HepG2 (cell line): ENCODE results near the gene CXXC5. TPM values are rescaled to one million over a fixed set of nuclear protein-coding genes. Genes with fewer than 3 reads are reported as not detected.

Experiments used
- ATAC-seq: fragments of 200-7000 bp; cut with Tn5 transposase; 3 replicates; pipeline ENCODE4 v1.9.1; 2020; ENCODE audit warnings: mild to moderate bottlenecking, moderate library complexity
- BruUV-seq: library from RNA; stranded (reverse); fragments of 400-500 nt; replicated peaks from 2 replicates; lab custom pipeline; 2021; lab: Mats Ljungman, UMichigan
- CTCF ChIA-PET: fragments of 300-600 bp; formaldehyde crosslinking; extraction: SDS; loops from one replicate; lab custom pipeline; 2021; ENCODE audit warnings: low total read pairs, inconsistent platforms, low intra/inter-chr PET ratio; lab: Yijun Ruan, JAX
- POLR2A ChIA-PET: fragments of 350-600 bp; sonication (Branson Sonifier 250); formaldehyde crosslinking; loops from one replicate; lab custom pipeline; 2020; ENCODE audit warnings: antibody characterized with exemption, inconsistent platforms; lab: Yijun Ruan, JAX
- DNase-seq: peaks from one replicate; pipeline ENCODE4 v3.0.0-alpha.2; 2015; ENCODE audit warnings: low spot score
- FAIRE-seq: peaks from 3 replicates; lab custom pipeline; 2011; peaks lifted over from hg19 to GRCh38; lab: Jason Lieb, UNC
- H2AFZ ChIP-seq: one replicate; pipeline ENCODE4 v1.6.1; 2011; ENCODE audit warnings: low read length, inconsistent platforms
- H3K27ac ChIP-seq: fragments of 300-600 bp; 3 replicates; pipeline ENCODE4 v1.8.0; 2011; ENCODE audit warnings: mixed run types, mild to moderate bottlenecking, mixed read lengths, low read length, inconsistent platforms; ENCODE audit not compliant: insufficient read depth; ENCODE audit errors: extremely low read length
- H3K27me3 ChIP-seq, 2 experiments: fragments of 200-600 bp in 1 of 2; 2 replicates in 1 of 2; 3 replicates in 1 of 2; pipeline versions ENCODE4 v1.6.0 to v1.8.0; 2011; ENCODE audit warnings: low read length in 2 of 2, mild to moderate bottlenecking in 2 of 2, moderate library complexity in 2 of 2, inconsistent platforms in 1 of 2; ENCODE audit not compliant: insufficient read depth in 2 of 2, control insufficient read depth in 1 of 2
- H3K36me3 ChIP-seq, 2 experiments: fragments of 200-600 bp in 1 of 2; replicated peaks in 1 of 2; 2 replicates in 1 of 2; 3 replicates in 1 of 2; pipeline versions ENCODE4 v1.5.1 to v1.8.0; 2011; ENCODE audit warnings: low read length in 2 of 2, inconsistent platforms in 1 of 2; ENCODE audit not compliant: insufficient read depth in 2 of 2, control insufficient read depth in 1 of 2
- H3K4me1 ChIP-seq: 2 replicates; pipeline ENCODE4 v1.5.1; 2012; ENCODE audit warnings: low read length, inconsistent platforms; ENCODE audit not compliant: insufficient read depth
- H3K4me2 ChIP-seq: 2 replicates; pipeline ENCODE4 v1.6.0; 2011; ENCODE audit warnings: low read depth, low read length, inconsistent platforms
- H3K4me3 ChIP-seq, 3 experiments: fragments of 200-600 bp in 1 of 3; sonication (generic), shearing (Covaris generic) in 1 of 3; replicated peaks in 1 of 3; 2 replicates each; pipeline ENCODE4 v1.5.1; 2011 to 2016; ENCODE audit warnings: low read length in 3 of 3, inconsistent platforms in 2 of 3, low read depth in 2 of 3, mild to moderate bottlenecking in 2 of 3, control low read depth in 1 of 3, mixed read lengths in 1 of 3; ENCODE audit not compliant: insufficient read depth in 1 of 3
- H3K79me2 ChIP-seq: one replicate; pipeline ENCODE4 v1.6.1; 2011; ENCODE audit warnings: low read length, inconsistent platforms; ENCODE audit not compliant: insufficient read depth
- H3K9ac ChIP-seq: 2 replicates; pipeline ENCODE4 v1.6.0; 2011; ENCODE audit warnings: mild to moderate bottlenecking, low read depth, low read length, inconsistent platforms; ENCODE audit not compliant: insufficient read depth
- H3K9me3 ChIP-seq: 2 replicates; pipeline ENCODE4 v1.5.1; 2012; ENCODE audit warnings: mild to moderate bottlenecking, low read length
- H4K20me1 ChIP-seq: 2 replicates; pipeline ENCODE4 v1.6.0; 2011; ENCODE audit warnings: inconsistent platforms, mild to moderate bottlenecking, low read length, moderate library complexity; ENCODE audit not compliant: insufficient read depth
- CEBPB ChIP-seq: IDR thresholded peaks from 2 replicates; pipeline ENCODE4 v1.6.1; 2011; ENCODE audit warnings: low read depth, low read length, improper control_type of control experiment, borderline replicate concordance
- CEBPG ChIP-seq: IDR thresholded peaks from 2 replicates; pipeline ENCODE4 v1.6.1; 2016
- FOSL2 ChIP-seq: sonication (generic); formaldehyde crosslinking; IDR thresholded peaks from 2 replicates; pipeline ENCODE4 v1.4.0; 2020; ENCODE audit warnings: missing genetic modification reagents
- HDAC2 ChIP-seq: sonication (generic); formaldehyde crosslinking; IDR thresholded peaks from 2 replicates; pipeline ENCODE4 v1.4.0; 2020; ENCODE audit warnings: missing genetic modification reagents
- HDAC6 ChIP-seq: fragments of 200-600 bp; sonication (generic); IDR thresholded peaks from 2 replicates; pipeline ENCODE4 v1.7.0; 2017; ENCODE audit warnings: mild to moderate bottlenecking, antibody characterized with exemption, low read length, low read depth
- HNF4G ChIP-seq, 2 experiments: sonication (generic) in 1 of 2; formaldehyde crosslinking in 1 of 2; IDR thresholded peaks; 2 replicates each; pipeline versions ENCODE4 v1.4.0 to v1.6.1; 2011 to 2020; ENCODE audit warnings: borderline replicate concordance in 2 of 2, low read depth in 2 of 2, mild to moderate bottlenecking in 2 of 2, low read length in 1 of 2, missing genetic modification reagents in 1 of 2, moderate library complexity in 1 of 2
- KLF9 ChIP-seq: IDR thresholded peaks from 2 replicates; pipeline ENCODE4 v1.6.1; 2016; ENCODE audit warnings: low read depth
- MAZ ChIP-seq, 2 experiments: sonication (generic) in 1 of 2; formaldehyde crosslinking in 1 of 2; IDR thresholded peaks; 2 replicates each; pipeline versions ENCODE4 v1.5.0 to v1.6.1; 2012 to 2020; ENCODE audit warnings: low read depth in 2 of 2, mild to moderate bottlenecking in 2 of 2, borderline replicate concordance in 1 of 2, improper control_type of control experiment in 1 of 2, low read length in 1 of 2, missing genetic modification reagents in 1 of 2, moderate library complexity in 1 of 2
- MED1 ChIP-seq: sonication (generic); formaldehyde crosslinking; IDR thresholded peaks from 2 replicates; pipeline ENCODE4 v1.4.0; 2020; ENCODE audit warnings: missing genetic modification reagents
- NR1H2 ChIP-seq: sonication (generic); formaldehyde crosslinking; IDR thresholded peaks from 2 replicates; pipeline ENCODE4 v1.8.1; 2022; ENCODE audit warnings: low read depth, missing genetic modification reagents, borderline replicate concordance
- PAX8 ChIP-seq: sonication (generic); formaldehyde crosslinking; IDR thresholded peaks from 2 replicates; pipeline ENCODE4 v1.8.0; 2022; ENCODE audit warnings: mild to moderate bottlenecking, missing genetic modification reagents, borderline replicate concordance
- POGZ ChIP-seq: sonication (generic); formaldehyde crosslinking; IDR thresholded peaks from 2 replicates; pipeline ENCODE4 v1.4.0; 2020; ENCODE audit warnings: mild to moderate bottlenecking, missing genetic modification reagents
- RCOR2 ChIP-seq: IDR thresholded peaks from 2 replicates; pipeline ENCODE4 v1.6.1; 2016; ENCODE audit warnings: missing biosample characterization, missing genetic modification reagents
- RNF2 ChIP-seq: fragments of 450-650 bp; conservative IDR thresholded peaks from 2 replicates; pipeline ENCODE4 v1.6.1; 2016; ENCODE audit warnings: low read depth
- SMAD1 ChIP-seq: sonication (generic); formaldehyde crosslinking; IDR thresholded peaks from 2 replicates; pipeline ENCODE4 v1.4.0; 2020; ENCODE audit warnings: missing genetic modification reagents, low read depth, mild to moderate bottlenecking, borderline replicate concordance
- TEAD2 ChIP-seq: sonication (generic); formaldehyde crosslinking; IDR thresholded peaks from 2 replicates; pipeline ENCODE4 v1.9.0; 2021; ENCODE audit warnings: missing genetic modification reagents
- TP53 ChIP-seq: sonication (generic); formaldehyde crosslinking; conservative IDR thresholded peaks from 2 replicates; pipeline ENCODE4 v1.4.0; 2020; ENCODE audit warnings: missing genetic modification reagents
- ZMYM3 ChIP-seq: sonication (generic); formaldehyde crosslinking; IDR thresholded peaks from 2 replicates; pipeline ENCODE4 v1.5.1; 2020; ENCODE audit warnings: mild to moderate bottlenecking, missing genetic modification reagents
- ZNF629 ChIP-seq: sonication (generic); formaldehyde crosslinking; conservative IDR thresholded peaks from 2 replicates; pipeline ENCODE4 v1.5.0; 2020; ENCODE audit warnings: missing genetic modification reagents
- WGBS: methylation state at CpG from one replicate; pipeline ENCODE4 v1.1.6; 2017; ENCODE audit warnings: low lambda C conversion rate; 5-methylcytosine and 5-hydroxymethylcytosine counted together
- in situ Hi-C: cut with HindIII; loops from 2 replicates; pipeline ENCODE4 v1.10.0; 2017; ENCODE audit warnings: low pct_unique_long_range_greater_than_20kb; ENCODE audit not compliant: extremely low pct_ligation_motif_present
- intact Hi-C: fragments of 100-400 bp; cut with micrococcal nuclease; formaldehyde crosslinking; loops from one replicate; pipeline ENCODE4 v1.10.0; 2022; ENCODE audit not compliant: unreplicated experiment
- polyA plus RNA-seq, 8 experiments: library from polyadenylated mRNA; depleted of rRNA in 3 of 8; stranded (reverse) in 7 of 8; unstranded in 1 of 8; fragments of >200 nt; fragmentation: Illumina TruSeq in 4 of 8; extraction: Trizol in 4 of 8; gene quantifications; 2 replicates each; pipeline versions ENCODE4 v1.2.1 to v1.2.3, GENCODE V29; 2011 to 2016; ENCODE audit warnings: low read depth in 4 of 8, missing spikeins in 1 of 8, mixed read lengths in 1 of 8; ENCODE audit not compliant: insufficient read depth in 1 of 8
- total RNA-seq, 5 experiments: library from RNA; depleted of rRNA; stranded (reverse); fragments of >200 nt; fragmentation: Illumina TruSeq; extraction: Trizol; gene quantifications; 2 replicates each; pipeline ENCODE4 v1.2.3, GENCODE V29; 2016; ENCODE audit warnings: low read depth in 1 of 5
- TF ChIP-seq, protein P1 (sequence below): sonication (generic); formaldehyde crosslinking; IDR thresholded peaks from 2 replicates; pipeline ENCODE4 v1.4.0; 2020; ENCODE audit warnings: missing genetic modification reagents
- TF ChIP-seq, protein P2 (sequence below): sonication (generic); formaldehyde crosslinking; IDR thresholded peaks from 2 replicates; pipeline ENCODE4 v1.4.0; 2020; ENCODE audit warnings: missing genetic modification reagents, borderline replicate concordance

CXXC5 gene
- total and polyA plus RNA-seq, 2 of the 13 experiments (the other 11 are each of a cell fraction or from before 2014, with no cell fraction given) = 32.3 to 33.0 TPM

- Histone ChIP-seq H3K4me1 (peaks cover 82% of the 10 kb centered on the region), H2AFZ (no peak overlapping the region), H3K27ac (no peak overlapping the region), H3K4me3 (no peak overlapping the region), H3K36me3 (no peaks in the 10 kb centered on the region), H3K9me3 (no peaks in the 10 kb centered on the region), H3K9ac (no peak overlapping the region), H4K20me1 (no peaks in the 10 kb centered on the region), H3K79me2 (no peaks in the 10 kb centered on the region), H3K27me3 (no peaks in the 10 kb centered on the region), H3K4me2 (no peak overlapping the region)
- no peak for ATAC-seq
- 0% methylated on average over 1 of the region's 1 CpG for WGBS
- in situ Hi-C loops = no loop called here
- CTCF ChIA-PET = no interaction called here
- POLR2A ChIA-PET = no interaction called here
- no peak for DNase-seq
- no TSS peak for BruUV-seq
- intact Hi-C loops = loop anchor here (5.0 kb wide), 2 partner anchors 38 to 73 kb away; no protein-coding TSS in a partner anchor
- peak; percentile 12 for FAIRE-seq
- TF ChIP-seq ZNF629 (CRISPR knock-in tag) (peak; percentile 96), HNF4G (IDR thresholded peaks at IDR 0.05; ENCODE audit: borderline replicate concordance, low read depth, low read length) (peak; percentile 79), HNF4G (CRISPR knock-in tag; IDR thresholded peaks at IDR 0.05; ENCODE audit: borderline replicate concordance, low read depth) (no peak), NR1H2 (CRISPR knock-in tag) (no peak), RNF2 (no peak), PAX8 (CRISPR knock-in tag) (no peak), TP53 (no peak), POGZ (CRISPR knock-in tag) (no peak), ZMYM3 (CRISPR knock-in tag) (peak; percentile 65), FOSL2 (CRISPR knock-in tag) (no peak), TEAD2 (no peak), SMAD1 (CRISPR knock-in tag) (0 out of 2 replicates have a peak, but pooled peaks have one; percentile 19), HDAC6 (no peak), CEBPB (peak; percentile 53; the same call in 1 of the 2 replicates), MED1 (0 out of 2 replicates have a peak, but pooled peaks have one; percentile 14), KLF9 (CRISPR knock-in tag) (no peak), MAZ (IDR thresholded peaks at IDR 0.05; ENCODE audit: borderline replicate concordance, low read depth, low read length) (no peak), MAZ (CRISPR knock-in tag; IDR thresholded peaks at IDR 0.05; ENCODE audit: low read depth) (0 out of 2 replicates have a peak, but pooled peaks have one; percentile 36), HDAC2 (CRISPR knock-in tag) (0 out of 2 replicates have a peak, but pooled peaks have one; percentile 25), CEBPG (CRISPR knock-in tag) (peak; percentile 56; the same call in 1 of the 2 replicates), RCOR2 (CRISPR knock-in tag) (peak; percentile 75; the same call in 1 of the 2 replicates)
- TF ChIP-seq, protein P1, sequence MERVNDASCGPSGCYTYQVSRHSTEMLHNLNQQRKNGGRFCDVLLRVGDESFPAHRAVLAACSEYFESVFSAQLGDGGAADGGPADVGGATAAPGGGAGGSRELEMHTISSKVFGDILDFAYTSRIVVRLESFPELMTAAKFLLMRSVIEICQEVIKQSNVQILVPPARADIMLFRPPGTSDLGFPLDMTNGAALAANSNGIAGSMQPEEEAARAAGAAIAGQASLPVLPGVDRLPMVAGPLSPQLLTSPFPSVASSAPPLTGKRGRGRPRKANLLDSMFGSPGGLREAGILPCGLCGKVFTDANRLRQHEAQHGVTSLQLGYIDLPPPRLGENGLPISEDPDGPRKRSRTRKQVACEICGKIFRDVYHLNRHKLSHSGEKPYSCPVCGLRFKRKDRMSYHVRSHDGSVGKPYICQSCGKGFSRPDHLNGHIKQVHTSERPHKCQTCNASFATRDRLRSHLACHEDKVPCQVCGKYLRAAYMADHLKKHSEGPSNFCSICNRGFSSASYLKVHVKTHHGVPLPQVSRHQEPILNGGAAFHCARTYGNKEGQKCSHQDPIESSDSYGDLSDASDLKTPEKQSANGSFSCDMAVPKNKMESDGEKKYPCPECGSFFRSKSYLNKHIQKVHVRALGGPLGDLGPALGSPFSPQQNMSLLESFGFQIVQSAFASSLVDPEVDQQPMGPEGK = peak; percentile 73
- TF ChIP-seq, protein P2, sequence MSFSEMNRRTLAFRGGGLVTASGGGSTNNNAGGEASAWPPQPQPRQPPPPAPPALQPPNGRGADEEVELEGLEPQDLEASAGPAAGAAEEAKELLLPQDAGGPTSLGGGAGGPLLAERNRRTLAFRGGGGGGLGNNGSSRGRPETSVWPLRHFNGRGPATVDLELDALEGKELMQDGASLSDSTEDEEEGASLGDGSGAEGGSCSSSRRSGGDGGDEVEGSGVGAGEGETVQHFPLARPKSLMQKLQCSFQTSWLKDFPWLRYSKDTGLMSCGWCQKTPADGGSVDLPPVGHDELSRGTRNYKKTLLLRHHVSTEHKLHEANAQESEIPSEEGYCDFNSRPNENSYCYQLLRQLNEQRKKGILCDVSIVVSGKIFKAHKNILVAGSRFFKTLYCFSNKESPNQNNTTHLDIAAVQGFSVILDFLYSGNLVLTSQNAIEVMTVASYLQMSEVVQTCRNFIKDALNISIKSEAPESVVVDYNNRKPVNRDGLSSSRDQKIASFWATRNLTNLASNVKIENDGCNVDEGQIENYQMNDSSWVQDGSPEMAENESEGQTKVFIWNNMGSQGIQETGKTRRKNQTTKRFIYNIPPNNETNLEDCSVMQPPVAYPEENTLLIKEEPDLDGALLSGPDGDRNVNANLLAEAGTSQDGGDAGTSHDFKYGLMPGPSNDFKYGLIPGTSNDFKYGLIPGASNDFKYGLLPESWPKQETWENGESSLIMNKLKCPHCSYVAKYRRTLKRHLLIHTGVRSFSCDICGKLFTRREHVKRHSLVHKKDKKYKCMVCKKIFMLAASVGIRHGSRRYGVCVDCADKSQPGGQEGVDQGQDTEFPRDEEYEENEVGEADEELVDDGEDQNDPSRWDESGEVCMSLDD (CRISPR knock-in tag) = peak; percentile 38; the same call in 1 of the 2 replicates
Measured at GRCh38 chr5:139694556-139695177, 46.5 kb downstream of the CXXC5 start.
